Sigmoid colon (tissue), 4 donors: ENCODE results near the gene PTMA.

Experiments used
- EP300 ChIP-seq, 4 donors: sonication (generic); formaldehyde crosslinking; IDR thresholded peaks; one replicate each; pipeline ENCODE4 v1.6.1; 2017; ENCODE audit warnings: antibody characterized with exemption in 4 of 4
- POLR2A ChIP-seq, 2 donors: fragments of 450-650 bp; IDR thresholded peaks; one replicate each; pipeline ENCODE4 v1.6.1; 2016; ENCODE audit warnings: antibody characterized with exemption in 2 of 2, mild to moderate bottlenecking in 2 of 2, moderate library complexity in 2 of 2
- TF ChIP-seq, protein P1 (sequence below), 4 experiments: fragments of 450-650 bp in 3 of 4; fragments of 200-600 bp in 1 of 4; IDR thresholded peaks; one replicate each; pipeline ENCODE4 v1.5.1; 2016 to 2019; ENCODE audit warnings: antibody characterized with exemption in 4 of 4, mild to moderate bottlenecking in 3 of 4, moderate library complexity in 2 of 4

GRCh38 chr2:231726276-231726675 is 18.0 kb downstream of the PTMA start:
- TF ChIP-seq, protein P1, sequence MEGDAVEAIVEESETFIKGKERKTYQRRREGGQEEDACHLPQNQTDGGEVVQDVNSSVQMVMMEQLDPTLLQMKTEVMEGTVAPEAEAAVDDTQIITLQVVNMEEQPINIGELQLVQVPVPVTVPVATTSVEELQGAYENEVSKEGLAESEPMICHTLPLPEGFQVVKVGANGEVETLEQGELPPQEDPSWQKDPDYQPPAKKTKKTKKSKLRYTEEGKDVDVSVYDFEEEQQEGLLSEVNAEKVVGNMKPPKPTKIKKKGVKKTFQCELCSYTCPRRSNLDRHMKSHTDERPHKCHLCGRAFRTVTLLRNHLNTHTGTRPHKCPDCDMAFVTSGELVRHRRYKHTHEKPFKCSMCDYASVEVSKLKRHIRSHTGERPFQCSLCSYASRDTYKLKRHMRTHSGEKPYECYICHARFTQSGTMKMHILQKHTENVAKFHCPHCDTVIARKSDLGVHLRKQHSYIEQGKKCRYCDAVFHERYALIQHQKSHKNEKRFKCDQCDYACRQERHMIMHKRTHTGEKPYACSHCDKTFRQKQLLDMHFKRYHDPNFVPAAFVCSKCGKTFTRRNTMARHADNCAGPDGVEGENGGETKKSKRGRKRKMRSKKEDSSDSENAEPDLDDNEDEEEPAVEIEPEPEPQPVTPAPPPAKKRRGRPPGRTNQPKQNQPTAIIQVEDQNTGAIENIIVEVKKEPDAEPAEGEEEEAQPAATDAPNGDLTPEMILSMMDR (IDR thresholded peaks at IDR 0.05) = no peak
- TF ChIP-seq EP300 (IDR thresholded peaks at IDR 0.05) = no peak
- TF ChIP-seq POLR2A (IDR thresholded peaks at IDR 0.05) = no peak
